Natural killer cell (primary cell): ENCODE data around the gene VPS54. TPM values are rescaled to one million over a fixed set of nuclear protein-coding genes. Genes with fewer than 3 reads are reported as not detected.

Experiments used
- ATAC-seq, 3 donors: fragments of 150-1000 bp in 2 of 3; fragments of 200-7000 bp in 1 of 3; cut with Tn5 transposase; 1 replicate in 1 of 3; 2 replicates in 2 of 3; pipeline ENCODE4 v1.10.0; 2021; ENCODE audit warnings: mild to moderate bottlenecking in 2 of 3, moderate library complexity in 2 of 3
- DNase-seq, 2 donors: peaks; one replicate each; pipeline versions ENCODE4 v3.0.0 to v3.0.0-alpha.2; 2013 to 2021; ENCODE audit warnings: mixed read lengths in 1 of 2
- H3K27ac ChIP-seq: one replicate; pipeline ENCODE4 v1.5.1; 2013; ENCODE audit warnings: mild to moderate bottlenecking, low read length
- H3K27me3 ChIP-seq: one replicate; pipeline ENCODE4 v1.6.1; 2013; ENCODE audit warnings: low read length; ENCODE audit not compliant: control insufficient read depth, insufficient read depth
- H3K36me3 ChIP-seq: one replicate; pipeline ENCODE4 v1.6.1; 2013; ENCODE audit warnings: low read length; ENCODE audit not compliant: control insufficient read depth, insufficient read depth
- H3K4me1 ChIP-seq: one replicate; pipeline ENCODE4 v1.6.1; 2013; ENCODE audit warnings: low read length; ENCODE audit not compliant: control insufficient read depth, insufficient read depth
- H3K4me3 ChIP-seq: one replicate; pipeline ENCODE4 v1.5.1; 2013; ENCODE audit warnings: low read length
- H3K9me3 ChIP-seq: one replicate; pipeline ENCODE4 v1.6.1; 2013; ENCODE audit warnings: low read length; ENCODE audit not compliant: control insufficient read depth, insufficient read depth
- H3K27ac Mint-ChIP-seq, 2 donors: one replicate each; pipeline ENCODE4 v1.8.0; 2022; ENCODE audit warnings: mild to moderate bottlenecking in 2 of 2, mixed read lengths in 2 of 2, moderate library complexity in 1 of 2
- H3K27me3 Mint-ChIP-seq, 2 donors: one replicate each; pipeline ENCODE4 v1.8.0; 2022; ENCODE audit warnings: low read depth in 2 of 2, mixed read lengths in 2 of 2
- H3K36me3 Mint-ChIP-seq: one replicate; pipeline ENCODE4 v1.8.0; 2022; ENCODE audit warnings: mixed read lengths
- H3K4me1 Mint-ChIP-seq, 2 donors: one replicate each; pipeline ENCODE4 v1.8.0; 2022; ENCODE audit warnings: mixed read lengths in 2 of 2
- H3K4me3 Mint-ChIP-seq: one replicate; pipeline ENCODE4 v1.8.0; 2022; ENCODE audit warnings: mild to moderate bottlenecking, moderate library complexity, mixed read lengths
- H3K9me3 Mint-ChIP-seq, 2 donors: one replicate each; pipeline ENCODE4 v1.8.0; 2022; ENCODE audit warnings: mixed read lengths in 2 of 2
- CTCF ChIP-seq: fragments of 200-600 bp; IDR thresholded peaks from one replicate; pipeline ENCODE4 v1.8.0; 2022; ENCODE audit warnings: antibody characterized with exemption
- WGBS: methylation state at CpG from one replicate; pipeline ENCODE4 v1.1.7; 2013; ENCODE audit warnings: missing lambda C conversion rate; ENCODE audit not compliant: insufficient coverage; 5-methylcytosine and 5-hydroxymethylcytosine counted together
- intact Hi-C: fragments of 100-400 bp; cut with micrococcal nuclease; formaldehyde crosslinking; loops from one replicate; pipeline ENCODE4 v1.14.2; 2022
- total RNA-seq, 4 donors: library from RNA; stranded (reverse); fragments of 120-200 nt in 1 of 4; gene quantifications; one replicate each; pipeline versions ENCODE4 v1.2.3 to v1.2.4, GENCODE V29; 2013 to 2022

Gene VPS54
- total RNA-seq, 3 donors from 2014 or later (not counting 1 experiment from before 2014, with no cell fraction given): 12.1 to 17.3 (median 13.5) TPM

DNA sequence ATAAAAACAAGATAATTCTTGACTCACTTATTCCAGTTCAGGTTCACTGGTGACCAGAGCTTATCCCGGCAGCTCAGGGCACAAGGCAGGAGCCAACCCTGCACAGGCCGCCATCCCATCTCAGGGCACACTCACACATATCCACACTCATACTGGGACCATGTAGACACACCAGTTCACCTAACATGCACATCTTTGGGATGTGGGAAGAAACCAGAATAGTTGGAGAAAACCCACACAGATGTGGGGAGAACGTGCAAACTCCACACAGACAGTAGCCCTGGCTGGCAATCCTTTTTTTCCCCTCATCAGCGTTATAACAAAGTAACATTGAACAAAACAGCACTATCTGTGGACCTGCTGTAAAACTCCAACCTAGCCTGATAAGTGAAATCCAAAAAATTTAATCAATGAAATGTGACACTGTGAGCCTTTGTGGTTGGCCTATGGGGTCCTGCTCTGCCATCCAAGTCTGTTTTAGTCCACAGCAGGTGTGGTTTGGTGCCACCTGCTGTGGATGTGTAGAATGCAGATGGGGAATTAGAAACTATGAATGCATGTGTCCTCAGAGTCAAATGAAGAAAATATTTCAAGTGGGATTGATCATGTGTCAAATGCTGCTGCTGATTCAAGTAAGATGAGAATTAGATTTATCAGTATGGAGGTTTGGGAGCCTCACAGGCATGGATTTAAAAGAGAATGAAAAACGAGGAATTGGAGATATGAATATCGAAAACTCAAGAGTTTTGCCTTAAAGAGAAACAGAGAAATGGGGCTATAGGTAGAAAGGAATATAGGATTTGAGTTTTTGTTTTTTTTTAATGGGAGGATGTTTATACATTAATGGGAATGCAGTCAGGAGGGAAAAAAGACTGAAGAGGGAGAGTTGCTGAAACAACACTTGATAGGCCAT, 130.5 kb downstream of the VPS54 start:
- Mint-ChIP-seq H3K9me3 (no peaks in the 10 kb centered on the region), H3K4me3 (no peak overlapping the region), H3K27me3 (no peaks in the 10 kb centered on the region), H3K36me3 (peaks cover 25% of the 10 kb centered on the region), H3K27ac (peak overlapping the region; percentile 2 to 61), H3K4me1 (peaks cover 7 to 9% of the 10 kb centered on the region in 2 donors)
- DNase-seq (peak; percentile 27 to 67), ATAC-seq (peak; percentile 57 to 89 (median 69))
- no peaks in the 10 kb centered on the region for H3K27me3 ChIP-seq
- H3K27ac ChIP-seq: no peak overlapping the region
- H3K36me3 ChIP-seq: peaks cover 89% of the 10 kb centered on the region
- intact Hi-C loops: loop anchor here (1.0 to 2.0 kb wide), 2 partner anchors 196 to 300 kb away; partner anchors contain the start of genes MDH1 and WDPCP
- TF ChIP-seq CTCF: peak; percentile 74
- WGBS: 96% methylated on average over 6 of the region's 6 CpGs
- no peaks in the 10 kb centered on the region for H3K4me1 ChIP-seq
- H3K4me3 ChIP-seq: no peak overlapping the region
- H3K9me3 ChIP-seq: no peaks in the 10 kb centered on the region

GRCh38 chr2:63888053-63888452, 131.2 kb downstream of the VPS54 start:
- no peak for DNase-seq
- no peak for TF ChIP-seq CTCF
- Mint-ChIP-seq H3K9me3 (no peaks in the 10 kb centered on the region), H3K4me1 (peaks cover 9 to 12% of the 10 kb centered on the region in 2 donors), H3K27me3 (no peaks in the 10 kb centered on the region), H3K4me3 (no peak overlapping the region), H3K36me3 (peaks cover 18% of the 10 kb centered on the region), H3K27ac (peak overlapping the region in 1 of 2 donors; percentile 75)
- no peaks in the 10 kb centered on the region for H3K4me1 ChIP-seq
- H3K9me3 ChIP-seq: no peaks in the 10 kb centered on the region
- no peak for ATAC-seq
- intact Hi-C loops: loop anchor here (1.0 to 2.0 kb wide), 2 partner anchors 196 to 299 kb away; partner anchors contain the start of genes MDH1 and WDPCP
- H3K4me3 ChIP-seq: no peak overlapping the region
- 100% methylated on average over 2 of the region's 2 CpGs for WGBS
- H3K27ac ChIP-seq: no peak overlapping the region
- H3K27me3 ChIP-seq: no peaks in the 10 kb centered on the region
- H3K36me3 ChIP-seq: peaks cover 89% of the 10 kb centered on the region

- Histone ChIP-seq H3K9me3 (no peaks in the 10 kb centered on the region), H3K36me3 (peaks cover 84% of the 10 kb centered on the region), H3K4me1 (no peaks in the 10 kb centered on the region), H3K27me3 (no peaks in the 10 kb centered on the region), H3K4me3 (no peak overlapping the region), H3K27ac (no peak overlapping the region)
- peaks cover 16% of the 10 kb centered on the region for H3K36me3 Mint-ChIP-seq
- no peak for ATAC-seq
- WGBS: 96% methylated on average over 2 of the region's 2 CpGs
- no peak overlapping the region for H3K4me3 Mint-ChIP-seq
- H3K27ac Mint-ChIP-seq: peak overlapping the region in 1 of 2 donors; percentile 52
- no peaks in the 10 kb centered on the region for H3K9me3 Mint-ChIP-seq
- no peak for DNase-seq
- intact Hi-C loops: no loop called here
- peaks cover 18 to 19% of the 10 kb centered on the region in 2 donors for H3K4me1 Mint-ChIP-seq
- no peaks in the 10 kb centered on the region for H3K27me3 Mint-ChIP-seq
- no peak for TF ChIP-seq CTCF
Measured at GRCh38 chr2:63886445-63886844, 132.8 kb downstream of the VPS54 start.
